Osteoblast (primary cell): ENCODE results near the gene CERS5. TPM values are rescaled to one million over a fixed set of nuclear protein-coding genes. Genes with fewer than 3 reads are reported as not detected.

ENCODE experiments used
- DNase-seq: peaks from one replicate; pipeline ENCODE4 v3.0.0; 2011; ENCODE audit warnings: low spot score, mixed read lengths; ENCODE audit not compliant: insufficient read length; ENCODE audit errors: missing footprints
- H2AFZ ChIP-seq: 2 replicates; pipeline ENCODE4 v1.6.0; 2011; ENCODE audit warnings: mild to moderate bottlenecking, low read length
- H3K27ac ChIP-seq: 2 replicates; pipeline ENCODE4 v1.5.1; 2011; ENCODE audit warnings: mild to moderate bottlenecking, low read depth, low read length, moderate library complexity
- H3K27me3 ChIP-seq: 2 replicates; pipeline ENCODE4 v1.6.0; 2012; ENCODE audit warnings: mild to moderate bottlenecking, control low read depth, inconsistent platforms, low read length, moderate library complexity; ENCODE audit not compliant: insufficient read depth
- H3K36me3 ChIP-seq: 2 replicates; pipeline ENCODE4 v1.5.1; 2011; ENCODE audit warnings: mild to moderate bottlenecking, low read length, control low read depth, moderate library complexity; ENCODE audit not compliant: insufficient read depth
- H3K4me1 ChIP-seq: 2 replicates; pipeline ENCODE4 v1.5.1; 2011; ENCODE audit warnings: mild to moderate bottlenecking, low read length, control low read depth, moderate library complexity; ENCODE audit not compliant: insufficient read depth
- H3K4me2 ChIP-seq: 2 replicates; pipeline ENCODE4 v1.6.0; 2011; ENCODE audit warnings: mild to moderate bottlenecking, low read length; ENCODE audit not compliant: insufficient read depth
- H3K4me3 ChIP-seq: fragments of 200-600 bp; sonication (generic); 3 replicates; pipeline ENCODE4 v1.5.1; 2012; ENCODE audit warnings: mild to moderate bottlenecking, low read length, inconsistent platforms; ENCODE audit not compliant: insufficient read depth
- H3K79me2 ChIP-seq: 2 replicates; pipeline ENCODE4 v1.6.0; 2012; ENCODE audit warnings: mild to moderate bottlenecking, low read length, control low read depth, inconsistent platforms; ENCODE audit not compliant: insufficient read depth
- H3K9me3 ChIP-seq: 2 replicates; pipeline ENCODE4 v1.5.1; 2011; ENCODE audit warnings: low read depth, low read length, control low read depth
- H4K20me1 ChIP-seq: 2 replicates; pipeline ENCODE4 v1.6.0; 2012; ENCODE audit warnings: mild to moderate bottlenecking, low read length, control low read depth; ENCODE audit not compliant: insufficient read depth
- total RNA-seq: library from RNA; depleted of rRNA; stranded (reverse); fragments of >200 nt; gene quantifications from 2 replicates; pipeline ENCODE4 v1.2.3, GENCODE V29; 2012
- TF ChIP-seq, protein P1 (sequence below): IDR thresholded peaks from 2 replicates; pipeline ENCODE4 v1.5.1; 2011; ENCODE audit warnings: mild to moderate bottlenecking, low read depth, low read length, moderate library complexity; ENCODE audit errors: extremely low read depth

The CERS5 gene
- total RNA-seq, 1 donor = 33.7 TPM

DNA sequence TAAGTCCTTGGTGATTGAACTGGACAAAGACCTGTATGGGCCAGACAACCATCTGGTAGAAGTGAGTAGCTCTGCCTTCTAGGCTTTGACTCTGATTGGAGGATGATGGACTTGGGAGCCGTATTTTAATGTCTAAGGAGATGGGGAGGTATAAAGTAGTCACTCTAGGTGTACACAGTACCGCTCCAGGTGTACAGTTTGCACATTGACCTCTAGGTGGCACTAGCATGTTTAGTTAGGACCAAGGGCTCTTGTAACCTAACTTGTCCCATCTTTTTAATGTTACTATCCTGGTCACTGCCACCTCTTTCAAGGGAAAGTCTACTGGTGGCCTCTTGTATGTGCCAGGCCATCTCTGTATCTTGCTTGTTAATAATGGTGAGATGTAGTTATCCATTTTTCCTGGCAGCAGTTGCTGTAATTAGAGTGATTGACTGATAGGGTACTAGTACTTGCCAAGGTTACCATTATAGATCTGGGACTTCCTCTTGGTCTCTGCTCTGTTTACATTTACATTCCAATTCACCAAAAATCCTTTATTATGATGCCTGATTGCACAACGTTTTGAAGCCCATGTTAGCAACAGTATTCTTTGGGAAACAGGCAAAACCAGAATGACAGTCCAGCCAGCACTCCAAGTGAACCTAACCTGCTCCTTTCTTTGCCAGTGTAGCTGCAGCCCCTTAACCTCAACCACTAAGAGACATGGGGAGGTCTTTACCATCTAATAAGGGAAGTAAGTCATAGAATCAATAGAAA is 78.4 kb downstream of the CERS5 start:
- H3K4me1 ChIP-seq = peaks cover 26% of the 10 kb centered on the region
- peak overlapping the region; percentile 38 for H3K4me2 ChIP-seq
- TF ChIP-seq, protein P1, sequence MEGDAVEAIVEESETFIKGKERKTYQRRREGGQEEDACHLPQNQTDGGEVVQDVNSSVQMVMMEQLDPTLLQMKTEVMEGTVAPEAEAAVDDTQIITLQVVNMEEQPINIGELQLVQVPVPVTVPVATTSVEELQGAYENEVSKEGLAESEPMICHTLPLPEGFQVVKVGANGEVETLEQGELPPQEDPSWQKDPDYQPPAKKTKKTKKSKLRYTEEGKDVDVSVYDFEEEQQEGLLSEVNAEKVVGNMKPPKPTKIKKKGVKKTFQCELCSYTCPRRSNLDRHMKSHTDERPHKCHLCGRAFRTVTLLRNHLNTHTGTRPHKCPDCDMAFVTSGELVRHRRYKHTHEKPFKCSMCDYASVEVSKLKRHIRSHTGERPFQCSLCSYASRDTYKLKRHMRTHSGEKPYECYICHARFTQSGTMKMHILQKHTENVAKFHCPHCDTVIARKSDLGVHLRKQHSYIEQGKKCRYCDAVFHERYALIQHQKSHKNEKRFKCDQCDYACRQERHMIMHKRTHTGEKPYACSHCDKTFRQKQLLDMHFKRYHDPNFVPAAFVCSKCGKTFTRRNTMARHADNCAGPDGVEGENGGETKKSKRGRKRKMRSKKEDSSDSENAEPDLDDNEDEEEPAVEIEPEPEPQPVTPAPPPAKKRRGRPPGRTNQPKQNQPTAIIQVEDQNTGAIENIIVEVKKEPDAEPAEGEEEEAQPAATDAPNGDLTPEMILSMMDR = peak; percentile 75
- H3K4me3 ChIP-seq = no peak overlapping the region
- no peak for DNase-seq
- no peaks in the 10 kb centered on the region for H3K9me3 ChIP-seq
- peaks cover 13% of the 10 kb centered on the region for H4K20me1 ChIP-seq
- H3K27ac ChIP-seq = peak overlapping the region; percentile 36
- H3K79me2 ChIP-seq = peaks cover 20% of the 10 kb centered on the region
- no peaks in the 10 kb centered on the region for H3K27me3 ChIP-seq
- H2AFZ ChIP-seq = no peak overlapping the region
- peaks cover 57% of the 10 kb centered on the region for H3K36me3 ChIP-seq

DNA sequence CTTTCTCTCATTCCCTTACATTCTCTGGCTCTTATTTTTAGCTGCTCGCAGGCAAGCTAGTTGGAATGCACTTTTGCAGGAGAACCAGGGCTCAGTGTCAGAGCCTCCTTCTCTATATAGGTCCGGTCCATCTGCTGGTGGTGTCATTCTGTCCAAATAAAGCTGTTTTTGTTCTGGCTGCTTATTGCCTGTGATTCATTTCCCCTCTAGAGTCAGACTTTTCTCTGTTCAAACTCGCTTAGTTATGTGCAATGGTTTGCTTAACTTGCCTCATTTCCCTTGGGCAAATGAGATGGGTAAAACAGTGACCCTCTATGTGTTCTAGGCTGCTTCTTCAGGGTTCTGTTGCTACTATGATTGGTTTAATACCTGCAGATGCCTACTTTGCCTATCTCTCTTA is 79.2 kb downstream of the CERS5 start:
- Histone ChIP-seq H2AFZ (no peak overlapping the region), H3K9me3 (no peaks in the 10 kb centered on the region), H4K20me1 (peaks cover 13% of the 10 kb centered on the region), H3K27me3 (no peaks in the 10 kb centered on the region), H3K36me3 (peaks cover 53% of the 10 kb centered on the region), H3K4me2 (peak overlapping the region; percentile 47), H3K27ac (peak overlapping the region; percentile 36), H3K4me1 (peaks cover 26% of the 10 kb centered on the region), H3K79me2 (peaks cover 20% of the 10 kb centered on the region), H3K4me3 (no peak overlapping the region)
- DNase-seq = peak; percentile 95
- TF ChIP-seq, protein P1 = no peak

DNA sequence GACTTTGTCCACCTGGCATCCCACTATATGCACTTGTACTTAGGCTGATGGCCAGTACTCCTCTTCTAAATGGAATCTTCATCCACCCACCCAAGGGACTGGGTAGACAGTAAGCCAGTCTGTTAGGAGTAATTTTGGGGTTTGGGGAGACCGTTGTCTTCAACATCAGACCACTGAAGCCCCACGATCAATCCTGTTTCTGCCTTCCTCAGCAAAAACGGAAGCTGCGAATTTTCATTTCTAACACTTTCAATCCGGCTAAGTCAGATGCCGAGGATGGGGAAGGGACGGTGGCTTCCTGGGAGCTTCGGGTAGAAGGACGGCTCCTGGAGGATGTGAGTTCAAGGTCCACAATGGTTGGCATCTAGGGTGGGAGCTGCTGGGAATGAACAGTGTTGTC is 80.0 kb downstream of the CERS5 start:
- no peak overlapping the region for H2AFZ ChIP-seq
- peak overlapping the region; percentile 36 for H3K27ac ChIP-seq
- no peak for DNase-seq
- peak overlapping the region; percentile 47 for H3K4me2 ChIP-seq
- peaks cover 48% of the 10 kb centered on the region for H3K36me3 ChIP-seq
- no peaks in the 10 kb centered on the region for H3K27me3 ChIP-seq
- H3K79me2 ChIP-seq = peaks cover 20% of the 10 kb centered on the region
- peaks cover 13% of the 10 kb centered on the region for H4K20me1 ChIP-seq
- TF ChIP-seq, protein P1 = no peak
- H3K9me3 ChIP-seq = no peaks in the 10 kb centered on the region
- no peak overlapping the region for H3K4me3 ChIP-seq
- peaks cover 26% of the 10 kb centered on the region for H3K4me1 ChIP-seq

DNA sequence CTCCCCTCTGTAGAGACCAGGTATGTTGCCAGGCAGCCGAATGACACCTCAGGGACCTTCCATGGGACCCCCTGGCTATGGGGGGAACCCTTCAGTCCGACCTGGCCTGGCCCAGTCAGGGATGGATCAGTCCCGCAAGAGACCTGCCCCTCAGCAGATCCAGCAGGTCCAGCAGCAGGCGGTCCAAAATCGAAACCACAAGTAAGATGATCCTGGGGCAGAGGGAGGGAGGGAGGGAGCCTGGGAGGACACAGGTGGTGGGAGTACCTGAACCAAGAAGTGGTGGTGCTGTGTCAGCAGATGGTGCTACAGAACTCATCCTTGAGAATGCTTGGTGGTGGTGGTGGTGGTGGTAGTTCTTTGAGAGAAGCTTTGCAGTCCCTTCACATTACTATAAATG is 81.0 kb downstream of the CERS5 start:
- Histone ChIP-seq H3K79me2 (peaks cover 20% of the 10 kb centered on the region), H3K4me1 (peaks cover 26% of the 10 kb centered on the region)
- DNase-seq = no peak

More for the DNA sequence above, 81.0 kb downstream of the CERS5 start:
- H3K36me3 ChIP-seq = peaks cover 41% of the 10 kb centered on the region
- H3K9me3 ChIP-seq = no peaks in the 10 kb centered on the region
- peak overlapping the region; percentile 97 for H3K4me2 ChIP-seq
- peaks cover 13% of the 10 kb centered on the region for H4K20me1 ChIP-seq
- TF ChIP-seq, protein P1 = no peak
- H3K4me3 ChIP-seq = peak overlapping the region; percentile 94
- H3K27me3 ChIP-seq = no peaks in the 10 kb centered on the region
- H3K27ac ChIP-seq = no peak overlapping the region
- H2AFZ ChIP-seq = no peak overlapping the region
